ENCODE data around the gene ZSCAN21.

Gene ZSCAN21

DNA sequence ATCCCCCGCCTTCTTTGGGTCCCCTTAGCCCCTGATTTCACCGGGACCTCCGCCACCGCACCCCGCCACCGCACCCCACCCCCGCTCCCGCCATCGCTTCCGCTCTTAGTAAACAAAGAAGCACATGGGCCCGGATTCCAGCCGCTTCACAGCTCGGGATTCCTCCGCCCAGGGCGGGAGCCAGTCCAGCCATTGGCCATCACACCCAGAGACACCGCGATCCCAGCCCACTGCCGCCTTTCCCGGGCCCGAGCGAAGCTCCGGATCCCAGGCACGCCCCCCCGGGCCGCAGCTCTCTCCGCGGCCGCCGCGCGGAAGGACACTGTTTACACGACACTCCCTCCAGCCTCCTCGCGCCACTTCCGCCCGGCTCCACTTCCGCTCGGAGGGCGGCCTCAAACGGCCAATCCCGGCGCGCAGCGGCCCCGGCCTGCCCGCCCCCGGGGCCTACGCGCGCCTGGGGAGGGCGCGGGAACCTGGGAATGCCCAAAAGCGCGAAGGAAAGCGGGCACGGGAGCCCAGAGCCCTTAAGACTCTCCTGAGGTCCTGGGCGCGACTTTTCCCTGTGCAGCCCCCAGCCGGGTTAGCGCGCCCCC lies 50.9 kb downstream of the ZSCAN21 start:
- DNase-seq (ENCODE audit: low read depth in 2 of 2) = peak; percentile 97

DNA sequence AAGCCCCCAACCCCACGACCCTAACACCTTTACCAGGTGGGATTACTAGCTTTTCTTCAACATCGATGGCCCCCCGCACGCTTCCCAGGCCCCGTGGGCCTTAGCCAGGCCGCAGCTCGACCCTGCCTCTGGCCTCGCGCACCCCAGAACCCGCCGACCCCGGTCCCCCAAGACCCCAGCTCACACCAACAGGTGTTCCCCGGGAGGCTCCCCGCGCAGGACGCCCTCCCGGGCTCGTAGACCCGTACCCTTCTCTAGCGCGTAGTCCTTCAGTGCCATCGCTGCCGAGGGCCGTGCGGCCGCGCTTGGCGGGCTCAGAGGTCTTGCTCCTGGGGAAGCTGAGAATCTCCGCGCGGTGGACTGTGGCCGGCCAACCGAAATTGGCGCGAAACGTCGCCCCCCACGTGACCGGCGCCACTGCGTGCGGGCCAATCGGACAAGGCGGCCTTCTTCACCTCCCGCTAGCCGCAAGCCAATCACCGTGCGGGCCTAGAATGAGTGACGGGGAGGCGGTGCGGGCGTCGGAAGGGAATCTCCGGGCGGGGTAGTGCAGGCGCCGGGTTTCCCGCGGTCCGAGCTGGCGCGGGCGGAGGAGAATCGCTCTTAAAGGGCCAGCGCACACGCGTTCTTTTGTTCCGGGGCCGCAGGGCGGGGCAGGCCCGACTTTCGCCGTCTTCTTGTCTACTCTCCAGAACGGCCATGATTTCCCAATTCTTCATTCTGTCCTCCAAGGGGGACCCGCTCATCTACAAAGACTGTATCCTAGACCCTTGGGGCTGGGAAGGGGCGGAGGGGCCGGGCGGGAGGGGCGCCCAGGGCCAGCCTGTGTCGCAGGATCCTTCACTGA lies 51.7 kb downstream of the ZSCAN21 start, which contains the start of the genes AP4M1 and MCM7:
AP4M1 (plus strand) TSS at position 628 of the 847 bp plus-strand sequence; CDS start at position 700, 72 bp downstream.
MCM7 (minus strand) TSS at position 382 of the 847 bp plus-strand sequence; CDS start at position 279, 103 bp downstream.
- peak; percentile 99 for DNase-seq (ENCODE audit: low read depth in 2 of 2)

DNA sequence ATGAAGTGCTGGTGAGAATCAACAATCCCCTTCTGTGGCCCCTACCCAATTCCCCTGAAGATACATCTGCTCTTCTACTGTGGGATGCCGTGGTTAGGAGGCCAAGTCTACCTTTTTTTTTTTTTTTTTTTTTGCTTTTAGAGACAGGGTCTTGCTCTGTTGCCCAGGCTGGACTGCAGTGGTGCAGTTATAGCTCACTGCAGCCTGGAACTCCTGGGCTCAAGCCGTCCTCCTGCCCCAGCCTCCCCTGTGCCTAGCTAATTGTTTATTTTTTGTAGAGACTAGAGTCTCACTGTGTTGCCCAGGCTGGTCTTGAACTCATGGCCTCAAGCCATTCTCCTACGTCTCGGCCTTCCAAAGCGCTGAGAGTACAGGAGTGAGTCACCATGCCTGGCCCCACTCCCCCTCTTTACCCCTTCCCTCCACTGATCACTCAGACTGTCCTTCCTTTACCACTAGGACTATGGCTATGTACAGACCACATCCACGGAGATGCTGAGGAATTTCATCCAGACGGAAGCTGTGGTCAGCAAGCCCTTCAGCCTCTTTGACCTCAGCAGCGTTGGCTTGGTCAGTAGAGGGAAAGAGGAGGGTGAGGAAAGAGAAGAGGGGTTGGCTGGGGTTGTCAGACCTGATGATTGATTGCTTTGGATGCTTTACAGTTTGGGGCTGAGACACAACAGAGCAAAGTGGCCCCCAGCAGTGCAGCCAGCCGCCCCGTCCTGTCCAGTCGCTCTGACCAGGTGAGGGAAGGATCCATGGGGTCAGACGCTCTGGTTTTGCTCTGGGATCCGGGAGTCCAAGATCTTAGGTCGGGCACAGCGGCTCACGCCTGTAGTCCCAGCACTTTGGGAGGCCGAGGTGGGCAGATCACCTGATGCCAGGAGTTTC lies 53.6 kb downstream of the ZSCAN21 start:
- no peak for DNase-seq (ENCODE audit: low read depth in 2 of 2)

DNA sequence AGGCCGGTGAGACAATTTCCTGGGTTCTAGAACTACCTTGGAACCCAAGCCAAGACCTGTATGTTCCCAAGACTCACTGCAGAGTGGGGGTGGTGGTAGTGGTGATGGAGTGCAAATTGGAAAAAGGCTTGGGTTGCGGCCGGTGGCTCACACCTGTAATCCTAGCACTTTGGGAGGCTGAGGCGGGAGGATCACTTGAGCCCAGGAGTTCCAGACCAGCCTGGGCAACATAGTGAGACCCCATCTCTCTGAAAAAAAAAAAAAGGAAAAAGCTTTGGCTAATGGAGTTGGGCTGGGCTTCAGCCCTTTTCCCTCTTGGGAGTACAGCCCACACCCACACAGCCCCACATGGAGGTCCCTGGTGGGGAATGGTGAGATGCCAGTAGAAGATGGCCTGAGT lies 56.0 kb downstream of the ZSCAN21 start:
- no peak for DNase-seq (ENCODE audit: low read depth in 2 of 2)

DNA sequence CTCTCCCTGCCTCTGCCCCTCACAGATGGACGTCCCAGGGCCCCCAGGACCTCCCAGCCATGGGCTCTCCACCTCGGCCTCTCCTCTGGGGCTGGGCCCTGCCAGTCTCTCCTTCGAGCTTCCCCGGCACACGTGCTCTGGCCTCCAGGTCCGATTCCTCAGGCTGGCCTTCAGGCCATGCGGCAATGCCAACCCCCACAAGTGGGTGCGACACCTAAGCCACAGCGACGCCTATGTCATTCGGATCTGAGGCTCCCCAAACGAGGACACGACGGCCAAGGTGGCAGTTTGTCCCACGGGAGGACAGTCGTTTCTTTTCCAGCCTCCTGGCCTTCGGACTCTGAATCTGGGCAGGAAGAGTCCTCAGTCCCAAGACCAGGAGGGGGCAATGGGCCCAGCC lies 57.1 kb downstream of the ZSCAN21 start:
- DNase-seq (ENCODE audit: low read depth in 2 of 2) = no peak

DNA sequence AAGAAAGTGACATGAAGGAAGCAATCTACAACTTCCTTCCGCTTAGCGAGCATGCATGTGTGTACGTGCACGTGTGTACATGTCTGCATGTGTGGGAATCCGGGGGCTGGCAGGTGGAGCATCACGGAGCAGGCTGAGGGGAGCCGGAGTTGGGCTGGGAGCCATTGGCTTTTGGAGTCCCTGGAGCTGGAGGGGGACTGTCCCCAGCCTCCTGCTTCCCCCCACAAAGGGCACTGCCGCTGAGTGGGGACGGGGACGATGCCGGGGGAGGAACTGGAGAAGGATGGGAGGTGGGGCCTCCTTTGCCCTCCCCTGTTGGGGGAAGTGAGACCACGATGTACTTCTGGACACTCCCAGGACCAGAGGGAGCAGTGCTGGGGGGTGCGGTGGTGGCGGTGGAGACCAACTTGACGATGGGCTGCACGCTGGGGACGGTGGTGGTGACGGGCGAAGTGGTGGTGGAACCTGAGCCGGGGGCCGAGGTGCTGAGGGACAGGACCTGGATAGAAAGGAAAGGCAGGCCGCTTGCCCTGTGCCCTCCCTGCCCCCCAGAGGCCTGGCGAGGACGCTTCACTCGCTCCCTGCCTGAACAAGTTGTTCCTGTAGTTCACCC lies 57.7 kb downstream of the ZSCAN21 start:
- no peak for DNase-seq (ENCODE audit: low read depth in 2 of 2)

DNA sequence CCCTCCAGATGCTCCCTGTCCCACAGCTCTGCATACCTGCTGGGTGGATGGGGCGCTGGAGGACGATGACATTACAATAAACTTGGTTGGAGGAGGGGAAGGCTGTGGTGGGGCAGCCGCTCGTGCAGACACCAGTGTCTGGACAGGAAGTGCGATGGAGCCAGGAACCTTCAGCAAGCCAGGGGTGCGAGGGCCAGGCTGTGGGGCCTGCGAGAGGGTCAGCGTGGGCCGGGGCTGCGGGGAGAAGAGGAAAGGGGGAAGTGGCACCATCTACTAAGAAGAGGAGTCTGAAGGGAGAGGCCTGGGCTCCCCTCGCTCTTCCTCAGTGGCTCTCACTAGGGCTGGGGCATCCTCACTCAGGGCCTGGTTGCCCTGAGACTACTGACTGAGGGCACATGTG lies 58.3 kb downstream of the ZSCAN21 start:
- DNase-seq (ENCODE audit: low read depth in 2 of 2) = no peak

DNA sequence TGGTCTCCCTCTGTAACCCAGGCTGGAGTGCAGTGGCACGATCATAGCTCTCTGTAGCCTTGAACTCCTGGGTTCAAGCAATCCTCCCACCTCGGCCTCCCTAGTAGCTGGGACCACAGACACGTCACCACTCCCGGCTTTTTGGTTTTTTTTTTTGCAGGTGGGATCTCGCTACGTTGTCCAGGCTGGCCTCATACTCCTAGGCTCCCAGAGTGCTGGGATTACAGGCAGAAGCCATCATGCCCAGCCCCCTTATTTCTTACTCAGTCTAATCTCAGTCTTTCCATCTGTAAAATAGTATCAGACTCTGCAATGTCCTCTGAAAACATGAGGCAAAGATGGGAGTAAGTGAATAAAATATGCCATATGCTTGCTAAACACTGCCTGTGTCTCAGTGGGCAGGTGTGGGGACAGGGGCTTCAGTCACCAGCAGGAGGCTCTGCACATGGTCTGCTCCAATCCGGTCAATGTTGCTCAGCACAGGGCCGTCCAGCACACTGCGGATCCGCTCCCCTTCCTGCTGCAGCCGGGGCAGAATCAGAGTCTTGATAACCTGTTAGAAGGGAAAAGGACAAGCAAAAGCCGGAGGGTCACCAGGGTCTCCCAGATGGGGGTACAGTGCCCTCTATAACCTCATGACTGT lies 60.1 kb downstream of the ZSCAN21 start:
- DNase-seq (ENCODE audit: low read depth in 2 of 2) = no peak

DNA sequence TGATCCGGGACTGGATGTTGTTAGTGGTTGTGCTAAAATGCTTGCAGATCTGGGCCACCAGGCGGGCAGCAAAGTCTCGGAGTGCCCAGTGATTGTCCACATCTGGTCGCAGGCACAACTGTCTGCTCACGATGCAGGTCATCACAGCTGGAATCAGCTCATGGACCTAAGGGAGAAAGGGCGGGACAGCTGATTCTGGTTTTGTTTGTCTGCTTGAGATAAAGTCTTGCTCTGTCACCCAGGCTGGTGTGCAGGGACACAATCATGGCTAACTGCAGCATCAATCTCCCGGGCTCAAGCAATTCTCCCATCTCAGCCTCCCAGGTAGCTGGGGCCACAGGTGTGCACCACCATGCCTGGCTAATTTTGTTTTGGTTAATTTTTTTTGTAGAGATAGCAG lies 61.6 kb downstream of the ZSCAN21 start:
- no peak for DNase-seq (ENCODE audit: low read depth in 2 of 2)

DNA sequence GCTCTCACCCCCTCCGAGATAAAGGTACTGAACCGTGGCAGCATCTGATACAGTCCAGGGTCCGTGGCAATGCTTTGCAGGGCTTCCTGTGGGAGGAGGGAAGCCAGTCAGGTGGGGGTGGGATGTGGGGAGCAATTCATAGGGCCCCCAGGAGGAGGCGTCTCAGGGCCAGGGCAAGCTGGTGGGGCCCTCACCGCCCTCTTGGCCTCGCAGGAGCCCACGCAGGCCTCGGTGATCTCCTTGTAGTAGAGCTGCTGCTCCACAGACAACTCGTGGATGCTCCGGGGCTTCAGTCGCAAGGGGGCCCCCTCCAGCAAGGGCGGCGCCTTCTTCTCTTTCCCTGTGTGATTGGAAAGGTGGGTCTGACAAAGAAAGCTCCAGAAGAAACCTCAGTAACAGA lies 62.3 kb downstream of the ZSCAN21 start:
- DNase-seq (ENCODE audit: low read depth in 2 of 2) = no peak
